Parathyroid adenoma (tissue), 2 donors: Measurements from ENCODE around the gene NPIPB2.

Experiments
- H2AFZ ChIP-seq: fragments of 300-600 bp; sonication (generic); one replicate; pipeline ENCODE4 v1.7.0; 2017; ENCODE audit warnings: antibody characterized with exemption, mild to moderate bottlenecking
- H3K27ac ChIP-seq: fragments of 300-600 bp; sonication (generic); one replicate; pipeline ENCODE4 v1.7.0; 2017
- H3K27me3 ChIP-seq: fragments of 300-600 bp; sonication (generic); one replicate; pipeline ENCODE4 v1.7.0; 2017; ENCODE audit warnings: low read length; ENCODE audit not compliant: control insufficient read depth, insufficient read depth
- H3K36me3 ChIP-seq: fragments of 300-600 bp; sonication (generic); one replicate; pipeline ENCODE4 v1.7.0; 2017; ENCODE audit warnings: low read length; ENCODE audit not compliant: control insufficient read depth, insufficient read depth
- H3K4me1 ChIP-seq: fragments of 300-600 bp; sonication (generic); one replicate; pipeline ENCODE4 v1.7.0; 2017; ENCODE audit warnings: control low read depth
- H3K4me2 ChIP-seq: fragments of 300-600 bp; sonication (generic); one replicate; pipeline ENCODE4 v1.7.0; 2017; ENCODE audit warnings: low read length
- H3K4me3 ChIP-seq: fragments of 300-600 bp; sonication (generic); one replicate; pipeline ENCODE4 v1.7.0; 2017; ENCODE audit warnings: low read depth, low read length
- H3K79me2 ChIP-seq: fragments of 300-600 bp; sonication (generic); one replicate; pipeline ENCODE4 v1.7.0; 2017; ENCODE audit warnings: control low read depth
- H3K9ac ChIP-seq: fragments of 300-600 bp; sonication (generic); one replicate; pipeline ENCODE4 v1.7.0; 2017; ENCODE audit warnings: mild to moderate bottlenecking
- H3K9me3 ChIP-seq: fragments of 300-600 bp; sonication (generic); one replicate; pipeline ENCODE4 v1.7.0; 2017; ENCODE audit warnings: low read length; ENCODE audit not compliant: control insufficient read depth
- CTCF ChIP-seq: fragments of 300-600 bp; sonication (generic); IDR thresholded peaks from one replicate; pipeline ENCODE4 v1.7.0; 2017; ENCODE audit warnings: antibody characterized with exemption, mild to moderate bottlenecking
- donor health status: primary hyperparathyroidism.

Gene NPIPB2

DNA sequence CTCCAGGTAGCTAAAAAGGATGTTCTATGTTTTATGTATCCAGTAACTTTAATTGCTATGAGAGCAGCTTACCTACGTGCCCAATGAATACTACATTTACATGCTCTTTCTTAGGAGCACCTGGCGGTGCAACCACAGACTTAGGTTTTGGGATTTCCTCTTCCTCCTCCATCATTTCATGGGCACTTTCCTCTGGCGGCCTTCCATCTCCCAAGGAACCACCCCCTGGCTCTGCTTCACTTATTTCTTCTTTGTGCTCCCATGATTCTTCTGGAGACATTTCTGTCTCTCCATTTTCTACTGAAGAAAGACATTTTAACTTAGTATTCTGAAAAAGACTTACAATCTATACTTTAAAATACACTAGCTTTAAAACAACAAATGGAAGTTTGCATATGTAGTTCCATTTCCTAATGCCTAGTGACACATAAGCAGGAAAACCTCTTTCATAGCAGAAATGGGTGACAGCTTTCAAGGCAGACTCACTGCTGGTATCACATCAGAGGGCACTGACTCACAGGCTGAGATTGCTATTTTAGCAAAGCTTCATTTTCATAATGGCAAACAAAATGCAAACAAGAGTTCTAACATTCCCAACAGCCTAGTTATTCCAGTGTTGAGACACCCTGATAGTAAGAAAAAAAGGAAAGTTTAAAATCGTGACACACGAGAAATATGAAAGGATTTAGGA lies 45.2 kb downstream of the NPIPB2 start:
- TF ChIP-seq CTCF, result no peak

DNA sequence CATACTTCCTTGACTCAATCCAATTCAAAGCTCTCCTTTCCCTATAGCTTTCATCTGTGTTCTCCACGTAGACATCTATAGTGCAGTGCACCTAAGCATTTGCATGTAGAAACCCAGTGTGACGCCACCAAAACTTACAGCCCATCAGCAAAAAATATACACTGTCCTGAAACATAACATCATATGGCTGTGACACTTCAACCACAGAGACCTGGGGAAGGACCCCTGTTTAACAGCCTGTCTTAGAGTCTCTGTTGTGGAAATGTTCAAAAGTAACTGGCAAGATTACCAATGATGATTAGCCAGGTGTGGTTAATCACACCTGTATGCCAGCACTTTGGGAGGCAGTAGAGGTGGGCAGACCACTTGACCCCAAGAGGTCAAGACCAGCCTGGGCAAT lies 48.3 kb downstream of the NPIPB2 start:
- no peak for TF ChIP-seq CTCF
- Histone ChIP-seq H3K27me3 (no peaks in the 10 kb centered on the region), H3K27ac (no peak overlapping the region), H3K4me3 (no peak overlapping the region), H3K9ac (no peak overlapping the region), H3K4me2 (no peak overlapping the region), H3K36me3 (no peaks in the 10 kb centered on the region), H3K4me1 (peaks cover 3% of the 10 kb centered on the region), H3K9me3 (no peaks in the 10 kb centered on the region), H2AFZ (no peak overlapping the region), H3K79me2 (peaks cover 7% of the 10 kb centered on the region)

More for the DNA sequence above, 45.2 kb downstream of the NPIPB2 start:
- Histone ChIP-seq H3K27me3 (no peaks in the 10 kb centered on the region), H3K79me2 (peaks cover 23% of the 10 kb centered on the region), H3K9ac (no peak overlapping the region), H2AFZ (no peak overlapping the region), H3K36me3 (no peaks in the 10 kb centered on the region), H3K9me3 (no peaks in the 10 kb centered on the region), H3K27ac (no peak overlapping the region), H3K4me1 (peaks cover 5% of the 10 kb centered on the region), H3K4me3 (no peak overlapping the region), H3K4me2 (no peak overlapping the region)

DNA sequence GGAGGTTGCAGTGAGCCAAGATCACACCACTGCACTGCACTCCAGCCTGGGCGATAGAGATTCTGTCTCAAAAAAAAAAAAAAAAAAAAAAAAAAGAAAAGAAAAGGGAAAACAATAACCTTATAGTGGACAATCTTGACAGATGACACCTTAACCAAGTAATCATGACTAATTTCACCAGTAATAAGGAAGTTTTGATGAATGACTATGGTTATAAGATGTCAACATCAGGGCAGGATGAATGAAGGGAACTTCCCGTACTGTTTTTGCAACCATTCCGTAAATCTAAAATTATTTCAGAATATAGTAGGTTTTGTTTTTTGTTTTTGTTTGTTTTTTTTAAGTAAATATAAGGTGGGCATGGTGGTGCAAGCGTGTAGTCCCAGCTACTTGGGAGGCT lies 49.1 kb downstream of the NPIPB2 start:
- no peaks in the 10 kb centered on the region for H3K36me3 ChIP-seq

GRCh38 chr16:11890231-11890965 lies 51.4 kb downstream of the NPIPB2 start:
- Histone ChIP-seq H3K9me3 (no peaks in the 10 kb centered on the region), H3K36me3 (no peaks in the 10 kb centered on the region), H3K79me2 (peaks cover 7% of the 10 kb centered on the region), H3K9ac (no peak overlapping the region), H3K4me1 (no peaks in the 10 kb centered on the region), H3K4me2 (no peak overlapping the region), H3K27me3 (no peaks in the 10 kb centered on the region), H3K27ac (no peak overlapping the region), H3K4me3 (no peak overlapping the region), H2AFZ (no peak overlapping the region)
- no peak for TF ChIP-seq CTCF

More for the DNA sequence above, 49.1 kb downstream of the NPIPB2 start:
- H3K4me3 ChIP-seq, result no peak overlapping the region
- H3K4me2 ChIP-seq, result no peak overlapping the region
- H3K79me2 ChIP-seq, result peaks cover 7% of the 10 kb centered on the region
- H3K9ac ChIP-seq, result no peak overlapping the region
- no peak for TF ChIP-seq CTCF
- H3K27ac ChIP-seq, result no peak overlapping the region
- H3K4me1 ChIP-seq, result no peaks in the 10 kb centered on the region
- no peak overlapping the region for H2AFZ ChIP-seq
- H3K27me3 ChIP-seq, result no peaks in the 10 kb centered on the region
- no peaks in the 10 kb centered on the region for H3K9me3 ChIP-seq
